Keratinocyte (primary cell): ENCODE data around the gene HEPHL1. TPM values are rescaled to one million over a fixed set of nuclear protein-coding genes. Genes with fewer than 3 reads are reported as not detected.
"Not testable (repeated sequence)": the region's sequence is repeated elsewhere in the genome, so short reads cannot be mapped to it uniquely, and the experiment has no call there.

Experiments used
- DNase-seq: peaks from one replicate; pipeline ENCODE4 v3.0.0-alpha.2; 2011; ENCODE audit warnings: low read depth, missing footprints, low spot score
- FAIRE-seq: peaks from 2 replicates; lab custom pipeline; 2011; peaks lifted over from hg19 to GRCh38; lab: Jason Lieb, UNC
- H2AFZ ChIP-seq: 2 replicates; pipeline ENCODE4 v1.6.0; 2012; ENCODE audit warnings: low read length, control low read depth, inconsistent platforms; ENCODE audit not compliant: control insufficient read depth
- H3K27ac ChIP-seq: 2 replicates; pipeline ENCODE4 v1.5.1; 2011; ENCODE audit warnings: low read length; ENCODE audit not compliant: control insufficient read depth, insufficient read depth
- H3K27me3 ChIP-seq: 3 replicates; pipeline ENCODE4 v1.6.0; 2011; ENCODE audit warnings: low read length; ENCODE audit not compliant: control insufficient read depth, insufficient read depth; ENCODE audit errors: extremely low read depth
- H3K36me3 ChIP-seq, 2 experiments: 2 replicates in 1 of 2; 3 replicates in 1 of 2; pipeline ENCODE4 v1.5.1; 2011; ENCODE audit warnings: low read length in 2 of 2, mild to moderate bottlenecking in 1 of 2; ENCODE audit not compliant: control insufficient read depth in 2 of 2, insufficient read depth in 2 of 2; ENCODE audit errors: extremely low read depth in 1 of 2
- H3K4me1 ChIP-seq: 3 replicates; pipeline ENCODE4 v1.5.1; 2011; ENCODE audit warnings: low read length; ENCODE audit not compliant: control insufficient read depth, insufficient read depth; ENCODE audit errors: extremely low read depth
- H3K4me2 ChIP-seq: 3 replicates; pipeline ENCODE4 v1.6.0; 2011; ENCODE audit warnings: low read depth, low read length; ENCODE audit not compliant: control insufficient read depth, insufficient read depth; ENCODE audit errors: extremely low read depth
- H3K4me3 ChIP-seq, 3 experiments: fragments of 200-600 bp in 1 of 3; sonication (generic) in 1 of 3; 2 replicates in 2 of 3; 3 replicates in 1 of 3; pipeline ENCODE4 v1.5.1; 2011 to 2016; ENCODE audit warnings: low read length in 3 of 3, mild to moderate bottlenecking in 3 of 3, control low read depth in 2 of 3, inconsistent platforms in 1 of 3, low read depth in 1 of 3, mixed read lengths in 1 of 3, mixed run types in 1 of 3, moderate library complexity in 1 of 3; ENCODE audit not compliant: control insufficient read depth in 2 of 3, insufficient read depth in 2 of 3; ENCODE audit errors: extremely low read depth in 1 of 3
- H3K79me2 ChIP-seq: 2 replicates; pipeline ENCODE4 v1.6.0; 2012; ENCODE audit warnings: low read length; ENCODE audit not compliant: control insufficient read depth, insufficient read depth
- H3K9ac ChIP-seq: 3 replicates; pipeline ENCODE4 v1.6.0; 2011; ENCODE audit warnings: low read length; ENCODE audit not compliant: control insufficient read depth, insufficient read depth; ENCODE audit errors: extremely low read depth
- H3K9me1 ChIP-seq: 3 replicates; pipeline ENCODE4 v1.6.0; 2011; ENCODE audit warnings: low read length; ENCODE audit not compliant: control insufficient read depth, insufficient read depth; ENCODE audit errors: extremely low read depth
- H3K9me3 ChIP-seq: 2 replicates; pipeline ENCODE4 v1.5.1; 2012; ENCODE audit warnings: low read depth, low read length; ENCODE audit not compliant: control insufficient read depth
- H4K20me1 ChIP-seq: 3 replicates; pipeline ENCODE4 v1.6.0; 2011; ENCODE audit warnings: low read length; ENCODE audit not compliant: control insufficient read depth, insufficient read depth; ENCODE audit errors: extremely low read depth
- CTCF ChIP-seq, 3 experiments: IDR thresholded peaks in 1 of 3; conservative IDR thresholded peaks in 1 of 3; optimal IDR thresholded peaks in 1 of 3; 2 replicates in 2 of 3; 3 replicates in 1 of 3; pipeline versions ENCODE3 to v1.5.1; 2011; ENCODE audit warnings: low read length in 3 of 3, mild to moderate bottlenecking in 3 of 3, moderate library complexity in 2 of 3, control low read depth in 1 of 3, inconsistent platforms in 1 of 3; ENCODE audit not compliant: insufficient read depth in 2 of 3; ENCODE audit errors: extremely low read depth in 1 of 3
- EZH2 ChIP-seq: IDR thresholded peaks from one replicate; pipeline ENCODE4 v1.6.1; 2012; ENCODE audit warnings: inconsistent platforms, mild to moderate bottlenecking, low read length, moderate library complexity
- dilution Hi-C: fragments of 300-500 bp; cut with MboI; formaldehyde crosslinking; loops from one replicate; pipeline ENCODE4 v1.7.0; 2020; ENCODE audit warnings: low sequenced_read_pairs; ENCODE audit not compliant: extremely low pct_ligation_motif_present
- polyA plus RNA-seq, 5 experiments: library from polyadenylated mRNA; depleted of rRNA in 3 of 5; stranded (reverse) in 3 of 5; stranded (forward) in 1 of 5; unstranded in 1 of 5; fragments of >200 nt; gene quantifications; 1 replicate in 1 of 5; 2 replicates in 3 of 5; 3 replicates in 1 of 5; pipeline versions ENCODE4 v1.2.1 to v1.2.3, GENCODE V29; 2011 to 2012; ENCODE audit warnings: missing spikeins in 2 of 5, low read depth in 1 of 5, low replicate concordance in 1 of 5

The HEPHL1 gene
- polyA plus RNA-seq, 1 donor (not counting 4 experiments of a cell fraction or from before 2014, with no cell fraction given): 138 TPM

GRCh38 chr11:94117871-94118270 is 96.7 kb downstream of the HEPHL1 start:
- dilution Hi-C loops: no loop called here
- no peaks in the 10 kb centered on the region for H3K9me3 ChIP-seq
- no peak overlapping the region for H2AFZ ChIP-seq
- no peaks in the 10 kb centered on the region for H3K9me1 ChIP-seq
- H4K20me1 ChIP-seq: no peaks in the 10 kb centered on the region
- peaks cover 0 to 6% of the 10 kb centered on the region in 2 experiments for H3K36me3 ChIP-seq
- no peaks in the 10 kb centered on the region for H3K79me2 ChIP-seq
- FAIRE-seq (peak; percentile 83), DNase-seq (no peak)
- H3K4me2 ChIP-seq: no peak overlapping the region
- peaks cover 13% of the 10 kb centered on the region for H3K4me1 ChIP-seq
- H3K27ac ChIP-seq: no peak overlapping the region
- TF ChIP-seq CTCF (optimal IDR thresholded peaks at IDR 0.05 in 1 of 3, IDR thresholded peaks at IDR 0.05 in 1 of 3, conservative IDR thresholded peaks at IDR 0.05 in 1 of 3; ENCODE audit: extremely low read depth in 1 of 3, insufficient read depth in 2 of 3, low read length in 3 of 3) (no peak), EZH2 (no peak)
- no peak overlapping the region for H3K9ac ChIP-seq
- H3K4me3 ChIP-seq: no peak overlapping the region
- H3K27me3 ChIP-seq: no peaks in the 10 kb centered on the region

DNA sequence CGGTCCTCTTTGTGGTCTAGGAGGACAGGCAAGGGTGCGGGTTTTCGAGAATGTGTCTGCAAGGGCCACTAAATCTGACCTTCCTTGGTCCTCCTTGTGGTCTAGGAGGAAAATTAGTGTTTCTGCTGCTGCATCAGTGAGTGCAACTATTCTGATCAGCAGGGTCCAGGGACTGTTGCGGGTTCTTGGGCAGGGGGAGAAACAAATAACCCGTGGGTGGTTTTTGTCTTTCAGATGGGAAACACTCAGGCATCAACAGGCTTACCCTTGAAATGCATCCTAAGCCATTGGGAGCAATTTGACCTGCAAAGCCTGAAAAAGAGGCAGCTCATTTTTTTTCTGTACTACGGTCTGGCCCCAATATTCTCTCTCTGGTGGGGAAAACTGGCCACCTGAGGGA is 98.5 kb downstream of the HEPHL1 start:
- H3K9me3 ChIP-seq, dilution Hi-C loops, H3K4me3 ChIP-seq, H3K27me3 ChIP-seq, H2AFZ ChIP-seq, H3K27ac ChIP-seq, H3K9me1 ChIP-seq, H4K20me1 ChIP-seq, H3K4me1 ChIP-seq, H3K9ac ChIP-seq, H3K4me2 ChIP-seq, H3K36me3 ChIP-seq, FAIRE-seq, H3K79me2 ChIP-seq, DNase-seq: not testable (repeated sequence)

GRCh38 chr11:94120516-94120915 is 99.4 kb downstream of the HEPHL1 start:
- H3K9me1 ChIP-seq, dilution Hi-C loops, H3K4me2 ChIP-seq, H3K4me3 ChIP-seq, FAIRE-seq, H2AFZ ChIP-seq, H3K4me1 ChIP-seq, H3K27me3 ChIP-seq, H3K27ac ChIP-seq, H3K36me3 ChIP-seq, H3K9me3 ChIP-seq, H4K20me1 ChIP-seq, DNase-seq, H3K9ac ChIP-seq, H3K79me2 ChIP-seq: not testable (repeated sequence)
